K562 (cell line): Measurements from ENCODE around the gene SART3. TPM values are rescaled to one million over a fixed set of nuclear protein-coding genes. Genes with fewer than 3 reads are reported as not detected.

Experiments
- ARNT ChIP-seq, 2 experiments: fragments of 450-650 bp; IDR thresholded peaks; 2 replicates each; pipeline ENCODE4 v1.6.1; 2016; ENCODE audit warnings: mild to moderate bottlenecking in 1 of 2
- BDP1 ChIP-seq: IDR thresholded peaks from 3 replicates; pipeline ENCODE4 v1.6.1; 2011; ENCODE audit not compliant: insufficient read length, insufficient read depth
- BRCA1 ChIP-seq, 2 experiments: fragments of 450-650 bp in 1 of 2; sonication (generic) in 1 of 2; formaldehyde crosslinking in 1 of 2; IDR thresholded peaks; 2 replicates each; pipeline versions ENCODE4 v1.5.0 to v1.6.1; 2017 to 2020; ENCODE audit warnings: mild to moderate bottlenecking in 1 of 2, missing genetic modification reagents in 1 of 2
- CEBPG ChIP-seq, 3 experiments: fragments of 200-800 bp in 1 of 3; sonication (Bioruptor generic) in 1 of 3; sonication (generic) in 1 of 3; formaldehyde crosslinking in 1 of 3; IDR thresholded peaks in 2 of 3; conservative IDR thresholded peaks in 1 of 3; 2 replicates each; pipeline versions ENCODE4 v1.6.1 to v1.8.0; 2016 to 2022; ENCODE audit warnings: missing compliant biosample characterization in 2 of 3, missing genetic modification characterization in 2 of 3, mild to moderate bottlenecking in 1 of 3, missing genetic modification reagents in 1 of 3
- ELF1 ChIP-seq: fragments of 200-800 bp; sonication (Bioruptor generic); IDR thresholded peaks from 2 replicates; pipeline ENCODE4 v1.6.1; 2016; ENCODE audit warnings: missing genetic modification characterization, missing compliant biosample characterization
- HNRNPH1 ChIP-seq: fragments of 200-400 bp; formaldehyde crosslinking; optimal IDR thresholded peaks from 2 replicates; pipeline ENCODE3; 2017; ENCODE audit warnings: low read depth, mild to moderate bottlenecking, low read length, moderate library complexity
- JUNB ChIP-seq: fragments of 450-650 bp; formaldehyde crosslinking; conservative IDR thresholded peaks from 2 replicates; pipeline ENCODE4 v1.4.0; 2020; ENCODE audit warnings: mild to moderate bottlenecking
- KLF6 ChIP-seq: fragments of 250-450 bp; sonication (Bioruptor Pico); IDR thresholded peaks from 2 replicates; pipeline ENCODE4 v1.4.0; 2020; ENCODE audit warnings: mild to moderate bottlenecking, moderate library complexity, borderline replicate concordance
- MTA2 ChIP-seq: fragments of 450-650 bp; IDR thresholded peaks from 2 replicates; pipeline ENCODE4 v1.6.1; 2016; ENCODE audit warnings: low read depth
- POLR2G ChIP-seq: fragments of 200-400 bp; formaldehyde crosslinking; IDR thresholded peaks from 2 replicates; pipeline ENCODE4 v1.6.1; 2017; ENCODE audit warnings: low read depth, mild to moderate bottlenecking, antibody characterized with exemption, low read length, moderate library complexity
- ZBTB2 ChIP-seq: fragments of 450-650 bp; IDR thresholded peaks from 2 replicates; pipeline ENCODE4 v1.6.1; 2016; ENCODE audit warnings: antibody characterized with exemption
- ZNF263 ChIP-seq: sonication (generic); formaldehyde crosslinking; IDR thresholded peaks from 2 replicates; pipeline ENCODE4 v1.8.0; 2022; ENCODE audit warnings: mild to moderate bottlenecking, missing genetic modification reagents, borderline replicate concordance
- ZNF431 ChIP-seq: sonication (generic); formaldehyde crosslinking; IDR thresholded peaks from 2 replicates; pipeline ENCODE4 v1.8.0; 2022; ENCODE audit warnings: mild to moderate bottlenecking, missing genetic modification reagents
- polyA plus RNA-seq, 8 experiments: library from polyadenylated mRNA; depleted of rRNA in 4 of 8; stranded (reverse) in 5 of 8; unstranded in 3 of 8; fragments of >200 nt; fragmentation: Nextera tagmentation in 2 of 8; fragmentation: Illumina TruSeq in 1 of 8; extraction: Ambion mirVana in 2 of 8; extraction: Trizol in 1 of 8; gene quantifications; 2 replicates each; pipeline versions ENCODE4 v1.2.1 to v1.2.3, GENCODE V29; 2011 to 2014; ENCODE audit warnings: inconsistent platforms in 1 of 8, missing spikeins in 1 of 8
- total RNA-seq, 7 experiments: library from RNA; depleted of rRNA in 6 of 7; stranded (reverse); fragments of >200 nt in 6 of 7; fragmentation: Illumina TruSeq in 2 of 7; extraction: Trizol in 2 of 7; gene quantifications; 2 replicates each; pipeline versions ENCODE4 v1.2.1 to v1.2.3, GENCODE V29; 2011 to 2021; ENCODE audit warnings: low replicate concordance in 1 of 7
- TF ChIP-seq, protein P1 (sequence below): fragments of 200-400 bp; formaldehyde crosslinking; IDR thresholded peaks from 2 replicates; pipeline ENCODE4 v1.6.1; 2017; ENCODE audit warnings: mild to moderate bottlenecking, low read depth, low read length, moderate library complexity
- TF ChIP-seq, protein P2 (sequence below): sonication (generic); formaldehyde crosslinking; IDR thresholded peaks from 2 replicates; pipeline ENCODE4 v1.8.0; 2022; ENCODE audit warnings: mild to moderate bottlenecking, missing genetic modification reagents, borderline replicate concordance
- TF ChIP-seq, protein P3 (sequence below): fragments of 250-450 bp; sonication (Bioruptor Pico); IDR thresholded peaks from 2 replicates; pipeline ENCODE4 v1.6.1; 2021; ENCODE audit warnings: mild to moderate bottlenecking
- TF ChIP-seq, protein P4 (sequence below): IDR thresholded peaks from 2 replicates; pipeline ENCODE4 v1.6.1; 2011; ENCODE audit warnings: borderline replicate concordance, low read depth, mild to moderate bottlenecking, moderate library complexity, low read length; ENCODE audit not compliant: insufficient read depth, poor library complexity, severe bottlenecking

The SART3 gene
- total and polyA plus RNA-seq, 9 of the 15 experiments (the other 6 are each of a cell fraction or from before 2014, with no cell fraction given) = 8.9 to 167 (median 56.7) TPM

- TF ChIP-seq ZNF263 (CRISPR knock-in tag) = no peak; the same call in 1 of the 2 replicates
- no peak for TF ChIP-seq BRCA1 (IDR thresholded peaks at IDR 0.05)
- no peak for TF ChIP-seq BRCA1 (CRISPR knock-in tag; IDR thresholded peaks at IDR 0.05)
- TF ChIP-seq ELF1 (tag) = peak; percentile 98
- TF ChIP-seq ZBTB2 = no peak
- TF ChIP-seq, protein P1, sequence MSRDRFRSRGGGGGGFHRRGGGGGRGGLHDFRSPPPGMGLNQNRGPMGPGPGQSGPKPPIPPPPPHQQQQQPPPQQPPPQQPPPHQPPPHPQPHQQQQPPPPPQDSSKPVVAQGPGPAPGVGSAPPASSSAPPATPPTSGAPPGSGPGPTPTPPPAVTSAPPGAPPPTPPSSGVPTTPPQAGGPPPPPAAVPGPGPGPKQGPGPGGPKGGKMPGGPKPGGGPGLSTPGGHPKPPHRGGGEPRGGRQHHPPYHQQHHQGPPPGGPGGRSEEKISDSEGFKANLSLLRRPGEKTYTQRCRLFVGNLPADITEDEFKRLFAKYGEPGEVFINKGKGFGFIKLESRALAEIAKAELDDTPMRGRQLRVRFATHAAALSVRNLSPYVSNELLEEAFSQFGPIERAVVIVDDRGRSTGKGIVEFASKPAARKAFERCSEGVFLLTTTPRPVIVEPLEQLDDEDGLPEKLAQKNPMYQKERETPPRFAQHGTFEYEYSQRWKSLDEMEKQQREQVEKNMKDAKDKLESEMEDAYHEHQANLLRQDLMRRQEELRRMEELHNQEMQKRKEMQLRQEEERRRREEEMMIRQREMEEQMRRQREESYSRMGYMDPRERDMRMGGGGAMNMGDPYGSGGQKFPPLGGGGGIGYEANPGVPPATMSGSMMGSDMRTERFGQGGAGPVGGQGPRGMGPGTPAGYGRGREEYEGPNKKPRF = no peak
- TF ChIP-seq BDP1 = no peak
- no peak for TF ChIP-seq JUNB (CRISPR knock-in tag)
- no peak for TF ChIP-seq ARNT (IDR thresholded peaks at IDR 0.05)
- TF ChIP-seq MTA2 = no peak
- no peak for TF ChIP-seq KLF6 (CRISPR knock-in tag)
- TF ChIP-seq, protein P2, sequence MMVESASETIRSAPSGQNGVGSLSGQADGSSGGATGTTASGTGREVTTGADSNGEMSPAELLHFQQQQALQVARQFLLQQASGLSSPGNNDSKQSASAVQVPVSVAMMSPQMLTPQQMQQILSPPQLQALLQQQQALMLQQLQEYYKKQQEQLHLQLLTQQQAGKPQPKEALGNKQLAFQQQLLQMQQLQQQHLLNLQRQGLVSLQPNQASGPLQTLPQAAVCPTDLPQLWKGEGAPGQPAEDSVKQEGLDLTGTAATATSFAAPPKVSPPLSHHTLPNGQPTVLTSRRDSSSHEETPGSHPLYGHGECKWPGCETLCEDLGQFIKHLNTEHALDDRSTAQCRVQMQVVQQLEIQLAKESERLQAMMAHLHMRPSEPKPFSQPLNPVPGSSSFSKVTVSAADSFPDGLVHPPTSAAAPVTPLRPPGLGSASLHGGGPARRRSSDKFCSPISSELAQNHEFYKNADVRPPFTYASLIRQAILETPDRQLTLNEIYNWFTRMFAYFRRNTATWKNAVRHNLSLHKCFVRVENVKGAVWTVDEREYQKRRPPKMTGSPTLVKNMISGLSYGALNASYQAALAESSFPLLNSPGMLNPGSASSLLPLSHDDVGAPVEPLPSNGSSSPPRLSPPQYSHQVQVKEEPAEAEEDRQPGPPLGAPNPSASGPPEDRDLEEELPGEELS (CRISPR knock-in tag) = peak; percentile 94
- TF ChIP-seq, protein P3, sequence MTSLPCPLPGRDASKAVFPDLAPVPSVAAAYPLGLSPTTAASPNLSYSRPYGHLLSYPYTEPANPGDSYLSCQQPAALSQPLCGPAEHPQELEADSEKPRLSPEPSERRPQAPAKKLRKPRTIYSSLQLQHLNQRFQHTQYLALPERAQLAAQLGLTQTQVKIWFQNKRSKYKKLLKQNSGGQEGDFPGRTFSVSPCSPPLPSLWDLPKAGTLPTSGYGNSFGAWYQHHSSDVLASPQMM (CRISPR knock-in tag) = no peak
- TF ChIP-seq CEBPG (CRISPR knock-in tag; IDR thresholded peaks at IDR 0.05) = no peak
- no peak for TF ChIP-seq CEBPG (tag; conservative IDR thresholded peaks at IDR 0.05 in 1 of 2, IDR thresholded peaks at IDR 0.05 in 1 of 2)
- peak; percentile 97 for TF ChIP-seq POLR2G
- no peak for TF ChIP-seq HNRNPH1
- TF ChIP-seq, protein P4, sequence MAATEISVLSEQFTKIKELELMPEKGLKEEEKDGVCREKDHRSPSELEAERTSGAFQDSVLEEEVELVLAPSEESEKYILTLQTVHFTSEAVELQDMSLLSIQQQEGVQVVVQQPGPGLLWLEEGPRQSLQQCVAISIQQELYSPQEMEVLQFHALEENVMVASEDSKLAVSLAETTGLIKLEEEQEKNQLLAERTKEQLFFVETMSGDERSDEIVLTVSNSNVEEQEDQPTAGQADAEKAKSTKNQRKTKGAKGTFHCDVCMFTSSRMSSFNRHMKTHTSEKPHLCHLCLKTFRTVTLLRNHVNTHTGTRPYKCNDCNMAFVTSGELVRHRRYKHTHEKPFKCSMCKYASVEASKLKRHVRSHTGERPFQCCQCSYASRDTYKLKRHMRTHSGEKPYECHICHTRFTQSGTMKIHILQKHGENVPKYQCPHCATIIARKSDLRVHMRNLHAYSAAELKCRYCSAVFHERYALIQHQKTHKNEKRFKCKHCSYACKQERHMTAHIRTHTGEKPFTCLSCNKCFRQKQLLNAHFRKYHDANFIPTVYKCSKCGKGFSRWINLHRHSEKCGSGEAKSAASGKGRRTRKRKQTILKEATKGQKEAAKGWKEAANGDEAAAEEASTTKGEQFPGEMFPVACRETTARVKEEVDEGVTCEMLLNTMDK = no peak
- no peak for TF ChIP-seq ZNF431 (CRISPR knock-in tag)
These were observed 45.8 kb downstream of the SART3 start, which contains the start of gene FICD (continued) for GRCh38 chr12:108514973-108515814.
